A673 (cell line): ENCODE measurements around the gene CYP2A7.
"Not testable (repeated sequence)": the region's sequence is repeated elsewhere in the genome, so short reads cannot be mapped to it uniquely, and the experiment has no call there.

Source experiments
- EZH2 ChIP-seq: fragments of 200-600 bp; sonication (generic); IDR thresholded peaks from 2 replicates; pipeline ENCODE4 v1.6.1; 2017; ENCODE audit warnings: borderline replicate concordance, low read depth, mild to moderate bottlenecking, mixed read lengths, antibody characterized with exemption, low read length; ENCODE audit not compliant: poor library complexity, severe bottlenecking
- TF ChIP-seq, protein P1 (sequence below): fragments of 300-800, 200-600 bp; sonication (generic); conservative IDR thresholded peaks from 2 replicates; pipeline ENCODE4 v1.5.1; 2017; ENCODE audit warnings: low read depth, mild to moderate bottlenecking, antibody characterized with exemption, low read length, moderate library complexity, mixed read lengths

DNA sequence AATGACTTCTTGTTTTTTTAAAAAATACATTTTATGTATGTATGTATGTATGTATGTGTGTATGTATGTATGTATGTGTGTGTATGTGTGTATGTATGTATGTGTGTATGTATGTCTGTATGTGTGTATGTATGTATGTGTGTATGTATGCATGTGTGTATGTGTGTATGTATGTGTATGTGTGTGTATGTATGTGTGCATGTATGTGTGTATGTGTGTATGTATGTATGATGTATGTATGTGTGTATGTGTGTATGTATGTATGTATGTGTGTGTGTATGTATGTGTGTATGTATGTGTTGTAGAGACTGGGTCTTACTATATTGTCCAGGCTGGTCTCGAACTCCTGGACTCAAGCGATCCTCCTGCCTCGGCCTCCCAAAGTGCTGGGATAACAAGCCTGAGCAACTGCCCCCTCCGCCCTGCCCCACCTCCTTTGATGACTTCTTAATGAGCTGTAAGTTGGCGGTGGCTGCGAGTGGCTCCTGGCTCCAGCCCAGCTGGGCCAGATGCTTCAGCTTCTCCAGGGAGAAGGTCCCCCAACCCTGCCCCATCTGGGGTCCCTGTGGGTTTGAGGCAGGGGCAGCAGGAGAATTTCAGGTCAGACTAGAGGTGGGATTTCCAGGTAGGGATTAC lies 56.5 kb downstream of the CYP2A7 start:
- TF ChIP-seq, protein P1, sequence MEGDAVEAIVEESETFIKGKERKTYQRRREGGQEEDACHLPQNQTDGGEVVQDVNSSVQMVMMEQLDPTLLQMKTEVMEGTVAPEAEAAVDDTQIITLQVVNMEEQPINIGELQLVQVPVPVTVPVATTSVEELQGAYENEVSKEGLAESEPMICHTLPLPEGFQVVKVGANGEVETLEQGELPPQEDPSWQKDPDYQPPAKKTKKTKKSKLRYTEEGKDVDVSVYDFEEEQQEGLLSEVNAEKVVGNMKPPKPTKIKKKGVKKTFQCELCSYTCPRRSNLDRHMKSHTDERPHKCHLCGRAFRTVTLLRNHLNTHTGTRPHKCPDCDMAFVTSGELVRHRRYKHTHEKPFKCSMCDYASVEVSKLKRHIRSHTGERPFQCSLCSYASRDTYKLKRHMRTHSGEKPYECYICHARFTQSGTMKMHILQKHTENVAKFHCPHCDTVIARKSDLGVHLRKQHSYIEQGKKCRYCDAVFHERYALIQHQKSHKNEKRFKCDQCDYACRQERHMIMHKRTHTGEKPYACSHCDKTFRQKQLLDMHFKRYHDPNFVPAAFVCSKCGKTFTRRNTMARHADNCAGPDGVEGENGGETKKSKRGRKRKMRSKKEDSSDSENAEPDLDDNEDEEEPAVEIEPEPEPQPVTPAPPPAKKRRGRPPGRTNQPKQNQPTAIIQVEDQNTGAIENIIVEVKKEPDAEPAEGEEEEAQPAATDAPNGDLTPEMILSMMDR, result not testable (repeated sequence)
- TF ChIP-seq EZH2, result not testable (repeated sequence)
